KOPT-K1 (cell line): ENCODE measurements around the gene CFAP47.
"Not testable (repeated sequence)": the region's sequence is repeated elsewhere in the genome, so short reads cannot be mapped to it uniquely, and the experiment has no call there.

ENCODE experiments used
- H3K27ac ChIP-seq: fragments of 200-600 bp; sonication (generic); 2 replicates; pipeline ENCODE4 v1.5.1; 2016; ENCODE audit warnings: antibody characterized with exemption, mild to moderate bottlenecking, low read depth, low read length; ENCODE audit not compliant: poor library complexity, severe bottlenecking
- H3K36me3 ChIP-seq: fragments of 200-600 bp; sonication (generic); 2 replicates; pipeline ENCODE4 v1.5.1; 2017; ENCODE audit warnings: antibody characterized with exemption, mild to moderate bottlenecking, low read length, moderate library complexity; ENCODE audit not compliant: insufficient read depth
- H3K9me3 ChIP-seq: fragments of 200-600 bp; sonication (generic); 2 replicates; pipeline ENCODE4 v1.5.1; 2017; ENCODE audit warnings: antibody characterized with exemption, low read length, mild to moderate bottlenecking; ENCODE audit not compliant: insufficient read depth, poor library complexity, severe bottlenecking

The CFAP47 gene

DNA sequence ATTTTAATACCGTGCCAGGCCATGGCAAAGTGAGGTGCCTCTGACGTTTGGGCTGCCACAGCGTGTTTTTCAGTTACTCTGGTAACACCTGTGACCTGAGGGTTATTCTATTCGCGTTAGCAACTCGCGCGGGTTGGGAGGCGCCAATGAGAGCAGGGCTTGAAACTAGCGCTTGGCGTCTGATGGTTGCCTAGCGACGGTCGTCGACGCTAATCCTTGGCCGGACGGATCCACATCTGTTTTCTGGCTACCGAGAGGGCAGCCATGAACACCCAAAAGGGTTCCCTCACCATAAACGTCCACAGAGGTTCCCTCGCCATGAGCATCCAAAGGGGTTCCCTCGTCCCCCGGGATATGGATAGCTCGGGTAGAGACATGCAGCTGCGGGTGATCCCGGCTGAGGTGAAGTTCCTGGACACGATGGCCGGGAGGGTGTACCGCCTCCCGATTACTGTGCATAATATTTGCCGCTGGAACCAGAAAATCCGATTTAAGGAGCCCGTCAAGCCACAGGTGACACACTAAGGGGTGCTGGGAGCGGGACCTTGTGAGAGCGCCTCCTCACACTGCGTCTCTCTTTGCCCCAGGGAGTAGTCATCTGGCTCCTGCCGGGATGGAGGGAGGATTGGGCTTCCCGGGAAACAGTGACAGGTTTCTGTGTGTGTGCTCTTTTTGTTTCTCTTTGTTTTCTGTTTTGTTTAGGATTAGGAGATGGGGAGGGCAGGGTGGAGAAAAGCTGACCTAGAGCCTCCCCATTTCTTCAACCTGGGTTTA, at the start of gene CFAP47:
CFAP47 (plus strand) TSS at position 199 of the 774 bp plus-strand sequence; CDS start at position 265, 66 bp downstream.
- H3K9me3 ChIP-seq, result no peaks in the 10 kb centered on the region
- H3K36me3 ChIP-seq, result no peaks in the 10 kb centered on the region
- H3K27ac ChIP-seq, result no peak within 1 kb of the TSS

- H3K36me3 ChIP-seq, result no peaks in the 10 kb centered on the region
- no peak overlapping the region for H3K27ac ChIP-seq
Observed at GRCh38 chrX:35880601-35881000, 38.9 kb upstream of the CFAP47 start.

GRCh38 chrX:35886135-35886534, 33.4 kb upstream of the CFAP47 start:
- H3K27ac ChIP-seq, result no peak overlapping the region
- H3K9me3 ChIP-seq, result no peaks in the 10 kb centered on the region
- H3K36me3 ChIP-seq, result no peaks in the 10 kb centered on the region

More at GRCh38 chrX:35880601-35881000, 38.9 kb upstream of the CFAP47 start:
- H3K9me3 ChIP-seq, result no peaks in the 10 kb centered on the region

DNA sequence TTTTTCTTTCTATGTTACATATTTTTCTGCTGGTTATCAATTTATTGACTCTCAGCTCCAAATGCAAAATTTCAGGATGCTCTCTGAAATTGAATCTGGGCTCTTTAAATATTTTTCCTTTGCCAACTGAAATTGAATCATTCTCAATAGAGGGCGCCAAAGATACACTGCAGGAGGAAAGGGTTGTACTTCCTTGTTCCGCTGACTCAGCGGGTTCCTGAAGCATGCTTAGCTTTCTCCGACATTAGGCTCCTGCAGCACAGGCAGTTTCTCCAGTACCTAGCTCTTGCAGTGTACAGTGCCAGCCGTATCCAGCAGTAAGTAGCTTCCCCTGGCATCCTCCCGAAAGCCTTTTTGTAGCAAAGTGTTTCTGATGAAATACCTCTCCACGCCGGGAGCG, 28.8 kb upstream of the CFAP47 start:
- H3K36me3 ChIP-seq, result no peaks in the 10 kb centered on the region
- H3K27ac ChIP-seq, result no peak overlapping the region

DNA sequence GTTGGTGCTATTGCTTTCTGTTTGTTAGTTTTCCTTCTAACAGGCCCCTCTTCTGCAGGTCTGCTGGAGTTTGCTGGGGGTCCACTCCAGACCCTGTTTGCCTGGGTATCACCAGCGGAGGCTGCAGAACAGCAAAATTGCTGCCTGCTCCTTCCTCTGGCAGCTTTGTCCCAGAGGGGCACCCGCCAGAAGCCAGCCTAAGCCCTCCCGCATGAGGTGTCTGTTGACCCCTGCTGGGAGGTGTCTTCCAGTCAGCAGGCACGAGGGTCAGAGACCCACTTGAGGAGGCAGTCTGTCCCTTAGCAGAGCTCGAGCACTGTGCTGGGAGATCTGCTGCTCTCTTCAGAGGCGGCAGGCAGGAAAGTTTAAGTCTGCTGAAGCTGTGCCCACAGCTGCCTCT, 67.3 kb downstream of the CFAP47 start:
- not testable (repeated sequence) for H3K36me3 ChIP-seq, H3K9me3 ChIP-seq, H3K27ac ChIP-seq

More for the DNA sequence above, 28.8 kb upstream of the CFAP47 start:
- H3K9me3 ChIP-seq, result no peaks in the 10 kb centered on the region

DNA sequence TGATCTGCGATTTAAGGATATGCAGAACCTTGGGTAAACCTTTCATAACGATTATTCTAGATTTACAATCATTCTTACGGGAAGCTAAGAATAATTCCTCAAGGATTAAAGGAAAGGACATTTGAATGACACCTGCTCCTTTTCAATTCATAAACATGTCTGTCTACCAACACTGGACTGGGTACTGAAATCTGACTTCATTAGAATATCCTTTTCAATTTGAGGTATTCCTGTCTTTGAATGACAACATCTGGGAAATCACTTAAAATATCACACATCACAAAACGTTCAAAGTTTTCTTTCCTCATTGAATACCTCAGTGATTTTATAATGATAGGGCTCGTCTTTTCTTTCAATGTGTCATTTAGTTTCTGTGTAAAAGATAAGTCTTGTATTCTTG, 87.7 kb downstream of the CFAP47 start:
- no peaks in the 10 kb centered on the region for H3K9me3 ChIP-seq
- no peak overlapping the region for H3K27ac ChIP-seq
- no peaks in the 10 kb centered on the region for H3K36me3 ChIP-seq

DNA sequence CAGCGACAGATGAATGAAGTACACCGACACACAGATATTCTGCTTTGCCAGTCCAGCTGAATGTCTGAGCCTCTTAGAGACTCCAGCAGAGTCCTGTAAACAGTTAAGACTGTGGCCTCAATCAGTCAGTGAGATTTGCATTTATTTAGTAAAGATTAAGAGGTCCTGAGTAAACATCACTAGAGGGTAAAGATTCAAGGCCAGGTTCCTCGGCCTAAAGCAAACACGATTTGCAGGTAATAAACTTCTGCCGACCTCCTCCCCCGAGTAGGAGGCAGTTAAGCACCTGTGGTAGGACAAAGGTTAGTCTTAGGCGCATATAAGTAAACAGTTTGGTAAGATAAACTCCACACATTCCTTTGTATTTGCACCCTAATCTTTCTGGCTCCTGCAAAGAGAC, 99.6 kb downstream of the CFAP47 start:
- no peaks in the 10 kb centered on the region for H3K9me3 ChIP-seq
- H3K27ac ChIP-seq, result no peak overlapping the region

DNA sequence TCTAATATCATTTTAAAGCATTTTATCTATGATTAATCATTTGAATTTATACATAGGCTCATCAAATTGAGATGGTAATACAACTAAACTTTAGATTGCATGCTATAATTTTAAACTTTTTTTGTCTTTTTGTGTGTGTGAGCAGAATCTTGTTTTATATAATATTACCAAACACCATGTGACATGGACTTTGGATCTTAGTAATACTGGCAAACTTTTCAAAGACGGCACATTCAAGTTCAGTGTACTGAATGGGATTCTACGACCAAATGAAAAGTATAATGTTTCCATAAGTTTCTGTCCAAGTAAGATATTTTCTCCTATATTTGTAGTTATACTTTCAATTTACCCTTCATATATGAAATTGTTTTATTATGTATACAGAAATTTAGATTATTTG, 116.0 kb downstream of the CFAP47 start:
- no peaks in the 10 kb centered on the region for H3K9me3 ChIP-seq
- H3K27ac ChIP-seq, result no peak overlapping the region
- H3K36me3 ChIP-seq, result no peaks in the 10 kb centered on the region

More for the DNA sequence above, 99.6 kb downstream of the CFAP47 start:
- H3K36me3 ChIP-seq, result no peaks in the 10 kb centered on the region

DNA sequence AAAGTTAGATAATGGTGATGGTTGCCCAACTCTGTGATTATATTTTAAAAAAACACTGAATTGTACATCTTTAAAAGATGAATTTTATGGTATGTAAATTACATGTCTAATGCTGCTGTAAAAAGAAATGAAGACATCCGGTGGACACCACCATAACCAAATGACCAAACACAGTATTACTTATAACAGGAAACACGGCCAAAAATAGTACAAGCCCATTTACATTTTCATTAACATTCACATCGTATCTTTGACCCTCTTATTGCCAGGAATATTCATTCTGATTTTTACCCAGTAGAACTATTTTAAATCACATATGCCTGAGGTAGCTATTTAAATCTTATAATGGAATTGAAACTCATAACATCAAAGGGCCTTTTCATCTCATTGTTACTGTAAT, 143.2 kb downstream of the CFAP47 start:
- Histone ChIP-seq H3K27ac (no peak overlapping the region), H3K36me3 (no peaks in the 10 kb centered on the region), H3K9me3 (no peaks in the 10 kb centered on the region)

DNA sequence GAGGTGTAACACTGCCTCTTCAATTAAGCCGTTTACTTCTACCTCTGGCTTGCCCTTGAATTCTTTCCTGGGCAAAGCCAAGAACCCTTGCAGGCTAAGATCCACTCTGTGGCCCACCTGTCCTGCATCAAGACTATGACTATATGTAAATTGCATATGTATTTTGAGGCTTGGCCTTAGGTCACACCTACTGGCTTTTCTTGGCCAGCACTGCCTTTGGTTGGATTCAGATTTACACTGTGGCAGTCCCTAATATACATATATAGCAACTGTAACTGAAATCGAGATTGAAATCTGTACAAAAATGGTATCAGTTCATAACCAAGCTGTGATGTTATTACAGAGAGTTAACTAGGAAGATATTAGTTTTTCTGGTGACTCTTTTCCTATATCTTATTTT, 151.5 kb downstream of the CFAP47 start:
- no peaks in the 10 kb centered on the region for H3K9me3 ChIP-seq
- no peak overlapping the region for H3K27ac ChIP-seq
- no peaks in the 10 kb centered on the region for H3K36me3 ChIP-seq

DNA sequence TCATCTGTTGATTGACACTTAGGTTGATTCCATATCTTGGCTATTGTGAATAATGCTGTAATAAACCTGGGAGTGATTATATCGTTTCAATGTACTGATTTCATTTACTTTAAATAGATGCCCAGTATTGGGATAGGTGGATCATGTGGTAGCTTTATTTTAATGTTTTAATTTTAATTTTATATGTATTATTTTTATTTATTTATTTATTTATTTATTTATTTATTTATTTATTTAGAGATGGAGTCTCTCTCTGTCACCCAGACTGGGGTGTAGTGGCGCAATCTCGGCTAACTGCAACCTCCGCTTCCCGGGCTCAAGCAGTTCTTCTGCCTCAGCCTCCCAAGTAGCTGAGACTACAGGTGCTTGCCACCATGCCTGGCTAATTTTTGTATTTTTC, 155.5 kb downstream of the CFAP47 start:
- H3K9me3 ChIP-seq, H3K36me3 ChIP-seq, H3K27ac ChIP-seq: not testable (repeated sequence)

DNA sequence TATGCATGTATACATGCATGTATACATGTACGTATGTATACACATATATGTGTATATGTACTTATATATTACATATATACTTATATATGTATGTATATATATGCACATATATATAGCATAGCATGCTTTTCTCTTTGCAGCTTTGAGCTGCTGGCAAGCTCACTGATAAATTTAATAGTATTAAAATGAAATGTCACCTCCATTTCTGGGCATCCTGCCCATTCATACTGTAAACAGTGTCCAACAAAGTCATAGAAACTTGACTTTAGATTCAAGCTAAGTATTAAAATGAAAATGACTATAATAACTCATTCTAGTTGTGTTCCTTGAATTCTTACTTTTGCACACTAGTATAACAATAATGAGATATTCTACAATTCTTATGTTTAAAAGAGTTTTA, 163.7 kb downstream of the CFAP47 start:
- no peaks in the 10 kb centered on the region for H3K9me3 ChIP-seq
- H3K27ac ChIP-seq, result no peak overlapping the region
- H3K36me3 ChIP-seq, result no peaks in the 10 kb centered on the region

DNA sequence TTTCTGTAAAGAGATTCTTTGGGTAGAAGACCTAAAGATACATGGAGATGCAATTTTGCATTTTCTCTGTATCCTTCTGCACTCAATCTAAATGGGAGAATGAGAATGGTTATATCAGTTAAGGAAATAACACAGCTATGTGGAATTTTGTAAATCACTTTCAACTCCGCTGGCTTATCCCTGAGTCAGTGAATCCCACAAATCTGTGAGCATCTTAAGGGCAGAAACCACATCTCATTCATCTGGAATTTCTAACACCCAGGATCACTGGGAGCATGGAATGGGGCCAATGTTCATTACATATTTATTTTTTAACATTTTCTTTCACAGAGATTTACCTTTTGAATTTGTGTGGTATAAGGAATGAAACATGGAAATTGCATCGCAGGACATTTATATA, 167.8 kb downstream of the CFAP47 start:
- Histone ChIP-seq H3K9me3 (no peaks in the 10 kb centered on the region), H3K36me3 (no peaks in the 10 kb centered on the region), H3K27ac (no peak overlapping the region)

GRCh38 chrX:36088939-36089338, 169.4 kb downstream of the CFAP47 start:
- not testable (repeated sequence) for H3K9me3 ChIP-seq, H3K27ac ChIP-seq, H3K36me3 ChIP-seq

DNA sequence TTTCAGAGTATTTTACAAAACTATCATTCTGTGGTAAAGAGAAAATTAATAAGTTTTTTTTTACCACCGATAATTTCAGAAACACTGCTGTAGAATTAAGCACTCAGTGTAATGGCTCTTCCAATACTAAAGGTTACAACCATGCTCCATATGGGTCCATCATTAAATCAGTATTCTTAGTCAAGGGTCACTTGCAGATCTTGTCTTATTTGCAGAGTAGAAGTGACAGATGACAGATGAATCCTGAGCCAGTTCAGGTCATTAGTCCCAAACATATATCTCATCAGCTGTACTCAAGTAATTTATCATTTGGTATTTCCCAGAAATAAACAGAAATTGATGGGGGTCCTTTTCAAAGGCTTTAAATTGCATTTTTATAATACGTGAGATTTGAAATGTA, 182.9 kb downstream of the CFAP47 start:
- no peaks in the 10 kb centered on the region for H3K9me3 ChIP-seq
- no peaks in the 10 kb centered on the region for H3K36me3 ChIP-seq
- no peak overlapping the region for H3K27ac ChIP-seq

- Histone ChIP-seq H3K9me3 (no peaks in the 10 kb centered on the region), H3K36me3 (no peaks in the 10 kb centered on the region), H3K27ac (no peak overlapping the region)
Observed at GRCh38 chrX:36116222-36116621, 196.7 kb downstream of the CFAP47 start.
